ENCODE results near the gene WDR93. TPM values are rescaled to one million over a fixed set of nuclear protein-coding genes. Genes with fewer than 3 reads are reported as not detected.
"Not testable (repeated sequence)": the region's sequence is repeated elsewhere in the genome, so short reads cannot be mapped to it uniquely, and the experiment has no call there.

The WDR93 gene
- total RNA-seq, 2 experiments from 2014 or later, result not detected

DNA sequence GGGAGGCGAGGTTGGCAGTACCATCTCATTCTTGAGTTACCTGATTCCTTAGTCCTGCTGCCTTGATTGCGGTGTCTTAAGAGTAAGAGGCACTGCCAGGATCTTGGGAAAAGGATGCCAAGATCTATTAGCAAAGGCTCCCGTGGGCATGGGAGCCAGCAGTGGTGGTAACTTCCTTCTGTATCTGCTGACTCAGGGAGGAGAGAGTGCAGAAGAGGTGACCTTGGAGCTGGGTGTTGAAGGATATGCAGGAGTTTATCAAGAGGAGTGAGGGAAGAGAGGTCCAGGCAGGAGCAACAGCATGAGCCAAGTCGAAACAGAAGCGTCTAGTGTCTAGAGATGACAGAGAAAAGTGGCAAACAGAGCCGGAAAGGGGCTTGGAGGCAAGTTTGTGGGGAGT, 90.0 kb downstream of the WDR93 start:
- DNase-seq, result no peak
- H3K27ac Mint-ChIP-seq, result no peak overlapping the region
- H3K27me3 Mint-ChIP-seq, result peaks cover 19% of the 10 kb centered on the region
- ChIA-PET CTCF (interaction anchor here (1.5 kb wide), 1 partner anchor 19 kb away, joined by 7 read pairs; no protein-coding TSS in a partner anchor), POLR2A (no interaction called here)
- H3K4me3 Mint-ChIP-seq, result no peak overlapping the region
- no peak for TF ChIP-seq CTCF (IDR thresholded peaks at IDR 0.05)
- H3K36me3 Mint-ChIP-seq (ENCODE audit: low read depth), result no peaks in the 10 kb centered on the region
- ATAC-seq, result no peak
- intact Hi-C loops (cut with micrococcal nuclease), result no loop called here
- H3K9me3 Mint-ChIP-seq, result no peaks in the 10 kb centered on the region
- peaks cover 5% of the 10 kb centered on the region for H3K4me1 Mint-ChIP-seq (ENCODE audit: low read depth)

GRCh38 chr15:89781055-89781454, 90.4 kb downstream of the WDR93 start:
- DNase-seq (peak; percentile 42), ATAC-seq (peak; percentile 67)
- ChIA-PET POLR2A (no interaction called here), CTCF (interaction anchor here (1.5 kb wide), 1 partner anchor 20 kb away, joined by 7 read pairs; no protein-coding TSS in a partner anchor)
- H3K27ac Mint-ChIP-seq, result no peak overlapping the region
- H3K9me3 Mint-ChIP-seq, result no peaks in the 10 kb centered on the region
- peaks cover 5% of the 10 kb centered on the region for H3K4me1 Mint-ChIP-seq (ENCODE audit: low read depth)
- H3K36me3 Mint-ChIP-seq (ENCODE audit: low read depth), result no peaks in the 10 kb centered on the region
- H3K27me3 Mint-ChIP-seq, result peaks cover 18% of the 10 kb centered on the region
- no peak overlapping the region for H3K4me3 Mint-ChIP-seq
- intact Hi-C loops (cut with micrococcal nuclease), result no loop called here
- TF ChIP-seq CTCF (IDR thresholded peaks at IDR 0.05), result no peak

GRCh38 chr15:89781891-89782618, 91.4 kb downstream of the WDR93 start:
- ATAC-seq (no peak), DNase-seq (no peak)
- CTCF ChIA-PET, result interaction anchor here (1.6 kb wide), 1 partner anchor 93 kb away, joined by 5 read pairs; no protein-coding TSS in a partner anchor
- Mint-ChIP-seq H3K36me3 (ENCODE audit: low read depth) (no peaks in the 10 kb centered on the region), H3K9me3 (no peaks in the 10 kb centered on the region), H3K4me1 (ENCODE audit: low read depth) (peaks cover 5% of the 10 kb centered on the region), H3K27ac (no peak overlapping the region), H3K4me3 (no peak overlapping the region), H3K27me3 (peaks cover 16% of the 10 kb centered on the region)
- POLR2A ChIA-PET, result interaction anchor here (0.6 kb wide), 1 partner anchor 82 kb away, joined by 3 read pairs; no protein-coding TSS in a partner anchor
- intact Hi-C loops (cut with micrococcal nuclease), result no loop called here
- no peak for TF ChIP-seq CTCF (IDR thresholded peaks at IDR 0.05)

- H3K4me1 Mint-ChIP-seq (ENCODE audit: low read depth); POLR2A ChIA-PET: not testable (repeated sequence)
- peaks cover 12% of the 10 kb centered on the region for H3K27me3 Mint-ChIP-seq
These were observed 92.0 kb downstream of the WDR93 start for GRCh38 chr15:89782619-89782950.

DNA sequence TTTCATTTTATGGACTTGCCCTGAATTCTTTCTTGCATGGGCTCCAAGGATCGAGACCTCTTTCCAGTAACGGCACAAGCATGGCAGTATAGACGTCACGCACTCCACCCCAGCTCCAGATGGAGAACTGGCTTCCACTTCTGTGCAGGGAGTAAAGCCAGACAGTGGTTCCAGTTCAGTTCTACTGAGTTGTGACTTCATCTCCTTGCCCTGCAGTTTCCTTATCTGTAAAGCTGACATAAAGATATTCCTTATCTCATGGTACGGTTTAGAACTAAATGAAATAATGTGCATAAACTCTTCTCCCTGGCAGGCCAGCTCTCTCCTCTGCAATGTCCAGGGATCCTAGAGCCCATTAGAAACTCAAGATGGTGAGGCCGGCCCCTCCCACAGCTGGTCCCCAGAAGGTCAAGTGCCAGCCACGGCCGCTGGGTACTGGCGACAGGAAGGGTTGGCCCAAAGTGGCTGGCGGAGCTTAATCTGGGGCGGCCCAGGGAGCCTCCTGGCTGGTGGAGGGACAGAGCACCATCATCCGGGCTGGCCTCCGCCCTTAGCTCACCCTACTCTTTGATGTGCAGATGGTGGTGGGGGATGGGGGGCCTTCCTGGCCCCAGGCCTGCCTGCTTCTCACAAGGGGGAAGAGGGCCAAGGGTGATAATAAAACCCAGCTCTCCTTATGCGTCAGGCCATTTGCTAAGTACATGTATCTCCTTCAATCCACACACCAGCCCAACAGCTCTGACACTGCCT, 92.7 kb downstream of the WDR93 start:
- CTCF ChIA-PET, result interaction anchor here (0.6 to 1.9 kb wide), 4 partner anchors 22 to 91 kb away, joined by 3 to 9 read pairs (median 4); no protein-coding TSS in a partner anchor
- Mint-ChIP-seq H3K4me3 (no peak overlapping the region), H3K27ac (no peak overlapping the region), H3K4me1 (ENCODE audit: low read depth) (peaks cover 5% of the 10 kb centered on the region), H3K27me3 (peaks cover 10% of the 10 kb centered on the region), H3K36me3 (ENCODE audit: low read depth) (no peaks in the 10 kb centered on the region), H3K9me3 (peaks cover 7% of the 10 kb centered on the region)
- DNase-seq, result no peak
- ATAC-seq, result no peak
- POLR2A ChIA-PET, result no interaction called here
- intact Hi-C loops (cut with micrococcal nuclease), result no loop called here
- TF ChIP-seq CTCF (IDR thresholded peaks at IDR 0.05), result no peak

More at GRCh38 chr15:89782619-89782950, 92.0 kb downstream of the WDR93 start:
- H3K9me3 Mint-ChIP-seq; DNase-seq; intact Hi-C loops (cut with micrococcal nuclease); H3K27ac Mint-ChIP-seq; ATAC-seq; H3K36me3 Mint-ChIP-seq (ENCODE audit: low read depth); H3K4me3 Mint-ChIP-seq: not testable (repeated sequence)
- CTCF ChIA-PET, result interaction anchor here (1.6 to 1.9 kb wide), 2 partner anchors 22 to 92 kb away, joined by 5 to 9 read pairs; no protein-coding TSS in a partner anchor

Measured in activated CD8-positive, alpha-beta T cell treated with anti-CD3 and anti-CD28 coated beads for 36 hours (primary cell).